T-helper 1 cell treated with Interleukin-12 subunit alpha and Interleukin-12 subunit beta and Interleukin-4 antibody, amounts not matched to agents 30 ng/mL and 1 ng/mL, for 36 hours (primary cell): ENCODE measurements around the gene DAO. TPM values are rescaled to one million over a fixed set of nuclear protein-coding genes. Genes with fewer than 3 reads are reported as not detected.

ENCODE experiments used
- intact Hi-C: fragments of 100-400 bp; cut with micrococcal nuclease; formaldehyde crosslinking; loops from one replicate; pipeline ENCODE4 v1.15.1; 2024
- total RNA-seq: library from RNA; stranded (reverse); gene quantifications from 2 replicates; pipeline ENCODE4 v1.2.3, GENCODE V29; 2022

The DAO gene
- total RNA-seq, 1 donor from 2014 or later, result not detected

DNA sequence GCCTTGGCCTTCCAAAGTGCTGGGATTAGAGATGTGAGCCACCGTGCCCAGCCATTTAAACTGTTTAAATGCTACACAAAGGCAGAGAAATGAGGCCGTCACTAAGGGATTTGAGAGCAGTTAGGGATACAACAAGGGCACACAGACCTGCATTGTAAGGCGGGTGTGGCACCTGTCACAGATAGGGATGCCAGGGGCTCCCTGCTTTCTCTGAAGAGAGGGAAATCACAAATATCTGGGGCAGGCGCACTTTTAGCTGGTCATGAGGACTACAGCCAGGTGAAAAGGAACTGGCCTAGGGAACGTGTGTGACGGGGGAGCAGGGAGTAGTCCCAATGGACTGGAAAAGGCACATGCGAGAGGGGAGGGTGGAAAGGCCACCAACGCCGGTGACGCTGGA lies 32.2 kb upstream of the DAO start:
- intact Hi-C loops, result no loop called here

- intact Hi-C loops, result loop anchor here (10.0 kb wide), 1 partner anchor 1865 kb away; the partner anchor contains the start of gene MTERF2
Measured at GRCh38 chr12:108849660-108850059, 30.2 kb upstream of the DAO start.

DNA sequence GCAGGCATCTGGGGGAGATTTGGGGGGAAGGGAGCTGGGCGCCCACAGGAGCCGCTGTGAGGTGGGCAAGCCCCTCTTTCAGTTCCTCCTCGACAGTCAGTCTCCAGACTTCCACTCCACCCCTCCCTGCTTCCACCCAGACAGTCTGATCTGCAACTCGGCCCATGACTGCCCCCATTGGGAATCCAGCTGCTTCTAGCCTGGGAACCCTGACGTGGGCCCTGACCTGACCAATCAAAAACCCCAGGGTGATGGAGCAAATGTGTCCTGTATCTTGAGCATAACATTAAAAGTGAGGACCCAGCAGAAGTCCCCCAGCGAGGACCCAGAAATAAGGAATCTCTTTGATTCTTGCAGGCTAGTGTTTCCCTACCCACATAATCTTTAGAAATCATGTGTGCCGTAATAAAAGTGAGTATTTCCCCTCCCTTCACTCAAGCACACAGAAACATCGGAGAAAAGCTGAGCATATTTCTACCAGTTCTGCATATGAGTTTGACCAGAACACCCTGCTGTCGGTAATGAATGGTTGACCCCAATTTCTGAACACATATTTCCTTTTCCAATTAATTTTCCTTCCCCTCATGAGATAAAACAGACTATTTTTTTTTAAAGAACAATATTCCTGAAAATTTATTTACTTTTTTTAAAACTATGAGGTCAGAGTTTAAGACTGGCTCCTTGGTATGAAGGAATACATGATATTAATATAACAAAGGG lies 28.9 kb upstream of the DAO start:
- intact Hi-C loops, result loop anchor here (10.0 kb wide), 1 partner anchor 1866 kb away; the partner anchor contains the start of gene MTERF2

- intact Hi-C loops, result loop anchor here (10.0 kb wide), 1 partner anchor 1868 kb away; the partner anchor contains the start of gene MTERF2
Measured at GRCh38 chr12:108852674-108853309, 27.1 kb upstream of the DAO start.

DNA sequence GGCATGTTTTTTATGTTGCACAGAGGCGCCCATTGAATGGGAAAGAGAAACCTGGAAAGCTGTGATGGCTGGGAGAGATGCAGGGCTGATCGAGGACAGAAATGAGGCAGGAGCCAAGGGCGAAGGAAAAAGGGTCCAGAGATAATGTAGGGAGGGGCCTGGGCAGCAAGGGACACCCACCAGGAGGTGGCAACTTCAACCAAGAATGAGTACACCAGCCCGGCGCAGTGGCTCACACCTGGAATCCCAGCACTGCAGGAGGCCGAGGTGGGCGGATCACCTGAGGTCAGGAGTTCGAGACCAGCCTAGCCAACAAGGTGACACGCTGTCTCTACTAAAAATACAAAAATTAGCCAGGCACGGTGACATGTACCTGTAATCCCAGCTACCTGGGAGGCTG lies 26.5 kb upstream of the DAO start:
- intact Hi-C loops, result loop anchor here (10.0 kb wide), 1 partner anchor 1869 kb away; the partner anchor contains the start of gene MTERF2

GRCh38 chr12:108853981-108854446 lies 25.9 kb upstream of the DAO start:
- intact Hi-C loops, result loop anchor here (10.0 kb wide), 1 partner anchor 1869 kb away; the partner anchor contains the start of gene MTERF2

DNA sequence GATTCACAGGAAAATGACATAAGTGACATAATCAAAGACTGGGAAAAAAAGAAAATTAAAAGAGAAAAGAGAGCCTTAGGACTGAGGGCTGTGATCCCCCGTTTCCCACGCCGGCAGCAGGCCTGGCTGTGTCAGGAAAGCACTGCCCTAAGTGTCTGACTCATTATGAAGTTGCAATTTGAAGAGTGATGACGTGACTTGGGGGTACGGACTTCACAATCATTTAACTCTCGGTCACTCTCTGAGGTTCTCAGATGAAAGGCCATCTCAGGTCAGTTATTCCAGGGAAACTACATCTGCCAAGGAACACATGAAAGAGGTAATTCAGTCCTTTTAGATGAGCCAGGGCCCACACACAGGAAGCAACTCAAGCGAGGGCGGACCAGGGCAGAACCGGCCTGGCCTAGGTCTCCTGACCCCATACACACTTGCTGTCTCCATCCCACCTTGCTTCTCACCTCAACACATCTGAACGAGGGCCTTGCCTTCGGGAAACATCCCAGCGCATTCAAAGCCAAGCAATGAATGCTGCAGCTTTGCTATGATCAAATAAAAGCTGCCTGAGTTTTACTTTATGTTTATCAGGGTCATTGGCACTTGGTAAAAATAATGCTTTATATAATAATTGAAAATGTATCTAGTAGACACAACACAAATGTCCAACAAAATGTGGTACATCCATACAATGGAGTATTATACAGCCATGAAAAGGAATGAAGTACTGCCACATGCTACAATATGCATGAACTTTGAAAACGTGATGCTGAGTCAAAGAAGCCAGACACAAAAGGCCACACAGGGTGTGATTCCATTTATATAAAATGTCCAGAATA lies 25.2 kb upstream of the DAO start:
- intact Hi-C loops, result loop anchor here (5.0 to 10.0 kb wide), 7 partner anchors 32 to 1870 kb away; partner anchors contain the start of genes ANAPC7, FAM222A, KCTD10 and MTERF2

DNA sequence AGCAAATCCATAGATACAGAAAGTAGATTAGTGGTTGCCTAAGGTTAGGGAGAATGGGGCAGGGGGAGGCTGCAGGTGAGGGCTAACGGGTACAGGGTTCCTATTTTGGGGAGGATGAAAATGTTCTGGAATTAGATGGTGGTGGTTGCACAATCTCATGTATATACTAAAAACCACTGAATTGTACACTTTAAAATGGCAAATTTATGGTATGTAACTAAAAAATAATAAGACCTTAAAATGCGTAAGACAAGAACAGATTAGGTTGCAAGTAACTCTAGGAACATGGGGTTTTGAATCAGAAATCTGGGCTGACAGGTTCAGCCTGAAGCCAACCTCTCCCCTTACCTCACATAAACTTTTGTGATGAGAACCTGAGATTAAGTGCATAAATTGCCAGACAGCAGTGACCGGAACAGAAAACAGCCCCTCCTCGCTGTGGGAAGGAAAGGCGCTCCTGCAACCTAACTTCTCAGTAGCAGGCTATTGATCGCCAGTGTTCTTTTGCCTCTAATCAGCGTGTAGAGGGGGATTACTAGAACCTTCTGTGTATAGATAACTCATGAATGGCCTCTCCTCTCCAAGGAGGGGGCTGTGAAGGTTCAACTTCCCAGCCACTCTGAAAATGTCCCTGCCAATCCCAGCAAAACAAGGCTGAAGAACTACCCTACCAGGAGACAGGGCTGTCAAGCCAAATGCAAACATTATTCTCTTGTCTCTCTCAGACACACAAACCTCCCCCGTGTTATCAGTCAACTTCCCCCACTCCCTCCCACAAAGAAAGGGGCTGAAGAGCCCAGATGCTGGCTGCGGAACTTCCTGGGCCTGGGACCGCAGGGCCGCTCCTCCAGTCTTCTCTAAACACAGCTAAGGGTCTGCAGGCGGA lies 24.4 kb upstream of the DAO start:
- intact Hi-C loops, result loop anchor here (1.0 to 10.0 kb wide), 10 partner anchors 17 to 1871 kb away; partner anchors contain the start of genes ANAPC7, FAM222A, KCTD10 and MTERF2

DNA sequence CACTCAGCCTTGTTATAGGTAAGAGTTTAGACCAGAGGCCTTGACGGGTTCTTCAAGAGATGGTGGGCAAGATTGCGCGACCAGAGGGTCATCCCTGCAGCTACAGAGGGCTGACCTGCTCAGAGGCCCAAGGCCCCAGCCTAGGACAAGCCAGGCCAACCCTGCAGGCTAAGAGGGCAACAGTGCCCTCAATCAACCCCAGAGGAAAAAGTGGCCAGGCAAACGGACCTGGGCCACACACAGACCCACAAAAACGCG lies 23.8 kb upstream of the DAO start:
- intact Hi-C loops, result loop anchor here (1.0 to 10.0 kb wide), 10 partner anchors 18 to 1871 kb away; partner anchors contain the start of genes ANAPC7, FAM222A, KCTD10 and MTERF2

- intact Hi-C loops, result loop anchor here (1.0 to 10.0 kb wide), 16 partner anchors 18 to 1872 kb away; partner anchors contain the start of genes ALKBH2, ANAPC7, FAM222A and FICD
Measured at GRCh38 chr12:108856428-108857157, 23.3 kb upstream of the DAO start.

DNA sequence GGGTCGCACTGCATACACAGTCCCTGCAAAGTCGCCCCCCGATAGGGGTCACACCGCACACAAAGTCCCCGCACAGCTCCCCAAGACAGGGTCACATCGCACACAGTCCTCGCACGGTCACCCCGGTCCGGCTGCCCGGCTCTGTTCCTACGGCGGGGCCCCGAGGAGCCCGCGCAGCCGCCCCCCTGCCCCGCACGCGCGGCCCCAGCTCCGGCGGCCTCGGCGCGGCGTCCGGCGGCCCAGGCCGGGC lies 22.8 kb upstream of the DAO start:
- intact Hi-C loops, result loop anchor here (1.0 to 10.0 kb wide), 15 partner anchors 35 to 1872 kb away; partner anchors contain the start of genes ALKBH2, ANAPC7, FAM222A and FICD

- intact Hi-C loops, result loop anchor here (2.0 to 10.0 kb wide), 8 partner anchors 18 to 1874 kb away; partner anchors contain the start of genes ANAPC7, FAM222A, KCTD10 and MTERF2
Measured at GRCh38 chr12:108858311-108859074, 21.4 kb upstream of the DAO start.

DNA sequence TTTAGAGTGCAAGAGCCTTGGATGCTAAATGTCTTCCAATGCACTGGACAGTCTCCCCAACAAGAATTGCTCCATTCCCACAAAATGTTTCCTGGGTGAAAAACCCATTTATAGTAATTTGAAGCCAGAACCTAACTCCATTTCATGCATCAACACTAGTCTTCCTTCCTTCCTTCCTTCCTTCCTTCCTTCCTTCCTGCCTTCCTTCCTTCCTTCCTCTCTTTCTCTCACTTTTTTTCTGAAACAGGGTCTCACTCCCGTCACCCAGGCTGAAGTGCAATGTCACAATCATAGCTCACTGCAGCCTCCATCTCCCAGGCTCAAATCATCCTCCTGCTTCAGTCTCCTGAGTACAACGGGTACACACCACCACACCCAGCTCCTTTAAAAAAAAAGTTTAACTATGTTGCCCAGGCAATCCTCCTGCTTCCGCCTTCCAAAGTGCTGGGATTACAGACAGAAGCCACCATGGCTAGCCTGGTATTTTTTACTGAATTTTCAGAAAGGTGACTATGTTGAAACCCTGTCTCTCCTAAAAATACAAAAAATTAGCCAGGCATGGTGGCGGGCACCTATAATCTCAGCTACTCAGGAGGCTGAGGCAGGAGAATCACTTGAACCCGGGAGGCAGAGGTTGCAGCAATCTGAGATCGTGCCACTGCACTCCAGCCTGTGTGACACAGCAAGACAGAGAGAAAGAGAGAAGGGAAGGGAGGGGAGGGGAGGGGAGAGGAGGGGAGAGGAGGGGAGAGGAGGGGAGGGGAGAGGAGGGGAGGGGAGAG lies 20.6 kb upstream of the DAO start:
- intact Hi-C loops, result loop anchor here (2.0 to 10.0 kb wide), 8 partner anchors 17 to 1875 kb away; partner anchors contain the start of genes ANAPC7, FAM222A, KCTD10 and MTERF2

GRCh38 chr12:108859923-108860291 lies 20.0 kb upstream of the DAO start:
- intact Hi-C loops, result loop anchor here (2.0 to 10.0 kb wide), 8 partner anchors 17 to 1875 kb away; partner anchors contain the start of genes ANAPC7, FAM222A, KCTD10 and MTERF2

GRCh38 chr12:108860443-108860842 lies 19.4 kb upstream of the DAO start:
- intact Hi-C loops, result no loop called here

- intact Hi-C loops, result no loop called here
Measured at GRCh38 chr12:108861878-108862587, 17.9 kb upstream of the DAO start.

DNA sequence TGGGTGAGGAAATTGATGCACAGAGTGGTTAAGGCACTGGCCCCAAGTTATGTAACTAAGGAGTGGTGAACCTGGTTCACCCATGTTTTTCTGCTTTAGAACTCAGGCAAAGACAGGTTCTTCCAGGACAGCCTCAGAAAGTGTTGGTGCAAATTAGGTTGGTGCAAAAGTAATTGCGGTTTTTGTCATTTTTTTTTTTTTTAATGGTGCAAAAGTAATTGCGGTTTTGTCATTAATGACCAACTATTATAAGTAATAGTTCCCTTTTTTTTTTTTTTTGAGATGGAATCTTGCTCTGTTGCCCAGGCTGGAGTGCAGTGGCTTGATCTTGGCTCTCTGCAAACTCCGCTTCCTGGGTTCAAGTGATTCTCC lies 17.3 kb upstream of the DAO start:
- intact Hi-C loops, result no loop called here
